Erythroblast (primary cell): Measurements from ENCODE around the gene ARHGEF28.

Experiments used
- GATA1 ChIP-seq: IDR thresholded peaks from 2 replicates; pipeline ENCODE4 v1.6.1; 2011; ENCODE audit warnings: low read depth, mild to moderate bottlenecking, control low read depth, low read length, moderate library complexity
- POLR2A ChIP-seq: IDR thresholded peaks from 2 replicates; pipeline ENCODE4 v1.6.1; 2011; ENCODE audit warnings: mild to moderate bottlenecking, low read length

- TF ChIP-seq POLR2A (no peak), GATA1 (no peak)
Observed at GRCh38 chr5:73862796-73863195, 236.8 kb downstream of the ARHGEF28 start.
